HepG2 (cell line): ENCODE results near the gene NTM. TPM values are rescaled to one million over a fixed set of nuclear protein-coding genes. Genes with fewer than 3 reads are reported as not detected.

ENCODE experiments used
- ATAC-seq: fragments of 200-7000 bp; cut with Tn5 transposase; 3 replicates; pipeline ENCODE4 v1.9.1; 2020; ENCODE audit warnings: mild to moderate bottlenecking, moderate library complexity
- BruUV-seq: library from RNA; stranded (reverse); fragments of 400-500 nt; replicated peaks from 2 replicates; lab custom pipeline; 2021; lab: Mats Ljungman, UMichigan
- CTCF ChIA-PET: fragments of 300-600 bp; formaldehyde crosslinking; extraction: SDS; loops from one replicate; lab custom pipeline; 2021; ENCODE audit warnings: low total read pairs, inconsistent platforms, low intra/inter-chr PET ratio; lab: Yijun Ruan, JAX
- POLR2A ChIA-PET: fragments of 350-600 bp; sonication (Branson Sonifier 250); formaldehyde crosslinking; loops from one replicate; lab custom pipeline; 2020; ENCODE audit warnings: antibody characterized with exemption, inconsistent platforms; lab: Yijun Ruan, JAX
- DNase-seq: peaks from one replicate; pipeline ENCODE4 v3.0.0-alpha.2; 2015; ENCODE audit warnings: low spot score
- FAIRE-seq: peaks from 3 replicates; lab custom pipeline; 2011; peaks lifted over from hg19 to GRCh38; lab: Jason Lieb, UNC
- H2AFZ ChIP-seq: one replicate; pipeline ENCODE4 v1.6.1; 2011; ENCODE audit warnings: low read length, inconsistent platforms
- H3K27ac ChIP-seq: fragments of 300-600 bp; 3 replicates; pipeline ENCODE4 v1.8.0; 2011; ENCODE audit warnings: mixed run types, mild to moderate bottlenecking, mixed read lengths, low read length, inconsistent platforms; ENCODE audit not compliant: insufficient read depth; ENCODE audit errors: extremely low read length
- H3K27me3 ChIP-seq, 2 experiments: fragments of 200-600 bp in 1 of 2; 2 replicates in 1 of 2; 3 replicates in 1 of 2; pipeline versions ENCODE4 v1.6.0 to v1.8.0; 2011; ENCODE audit warnings: low read length in 2 of 2, mild to moderate bottlenecking in 2 of 2, moderate library complexity in 2 of 2, inconsistent platforms in 1 of 2; ENCODE audit not compliant: insufficient read depth in 2 of 2, control insufficient read depth in 1 of 2
- H3K36me3 ChIP-seq, 2 experiments: fragments of 200-600 bp in 1 of 2; replicated peaks in 1 of 2; 2 replicates in 1 of 2; 3 replicates in 1 of 2; pipeline versions ENCODE4 v1.5.1 to v1.8.0; 2011; ENCODE audit warnings: low read length in 2 of 2, inconsistent platforms in 1 of 2; ENCODE audit not compliant: insufficient read depth in 2 of 2, control insufficient read depth in 1 of 2
- H3K4me1 ChIP-seq: 2 replicates; pipeline ENCODE4 v1.5.1; 2012; ENCODE audit warnings: low read length, inconsistent platforms; ENCODE audit not compliant: insufficient read depth
- H3K4me2 ChIP-seq: 2 replicates; pipeline ENCODE4 v1.6.0; 2011; ENCODE audit warnings: low read depth, low read length, inconsistent platforms
- H3K4me3 ChIP-seq, 3 experiments: fragments of 200-600 bp in 1 of 3; sonication (generic), shearing (Covaris generic) in 1 of 3; replicated peaks in 1 of 3; 2 replicates each; pipeline ENCODE4 v1.5.1; 2011 to 2016; ENCODE audit warnings: low read length in 3 of 3, inconsistent platforms in 2 of 3, low read depth in 2 of 3, mild to moderate bottlenecking in 2 of 3, control low read depth in 1 of 3, mixed read lengths in 1 of 3; ENCODE audit not compliant: insufficient read depth in 1 of 3
- H3K79me2 ChIP-seq: one replicate; pipeline ENCODE4 v1.6.1; 2011; ENCODE audit warnings: low read length, inconsistent platforms; ENCODE audit not compliant: insufficient read depth
- H3K9ac ChIP-seq: 2 replicates; pipeline ENCODE4 v1.6.0; 2011; ENCODE audit warnings: mild to moderate bottlenecking, low read depth, low read length, inconsistent platforms; ENCODE audit not compliant: insufficient read depth
- H3K9me3 ChIP-seq: 2 replicates; pipeline ENCODE4 v1.5.1; 2012; ENCODE audit warnings: mild to moderate bottlenecking, low read length
- H4K20me1 ChIP-seq: 2 replicates; pipeline ENCODE4 v1.6.0; 2011; ENCODE audit warnings: inconsistent platforms, mild to moderate bottlenecking, low read length, moderate library complexity; ENCODE audit not compliant: insufficient read depth
- ARHGAP35 ChIP-seq: sonication (generic); formaldehyde crosslinking; IDR thresholded peaks from 2 replicates; pipeline ENCODE4 v1.9.0; 2022; ENCODE audit warnings: mild to moderate bottlenecking, inconsistent platforms, moderate library complexity, missing genetic modification reagents, borderline replicate concordance
- CERS6 ChIP-seq: sonication (generic); formaldehyde crosslinking; IDR thresholded peaks from 2 replicates; pipeline ENCODE4 v1.5.0; 2020; ENCODE audit warnings: missing genetic modification reagents
- HDAC1 ChIP-seq: sonication (generic); formaldehyde crosslinking; IDR thresholded peaks from 2 replicates; pipeline ENCODE4 v1.5.1; 2020; ENCODE audit warnings: mild to moderate bottlenecking, missing genetic modification reagents
- KAT2B ChIP-seq: fragments of 150-350 bp; IDR thresholded peaks from 2 replicates; pipeline ENCODE4 v1.6.1; 2014; ENCODE audit warnings: low read depth, low read length, borderline replicate concordance
- NCOA5 ChIP-seq: sonication (generic); formaldehyde crosslinking; IDR thresholded peaks from 2 replicates; pipeline ENCODE4 v1.4.0; 2020; ENCODE audit warnings: missing genetic modification reagents
- SALL2 ChIP-seq: sonication (generic); formaldehyde crosslinking; IDR thresholded peaks from 2 replicates; pipeline ENCODE4 v1.8.1; 2023; ENCODE audit warnings: mild to moderate bottlenecking, missing genetic modification reagents, inconsistent platforms
- SMC3 ChIP-seq: IDR thresholded peaks from 2 replicates; pipeline ENCODE4 v1.6.1; 2011; ENCODE audit warnings: low read length, improper control_type of control experiment
- ZBED4 ChIP-seq: sonication (generic); formaldehyde crosslinking; IDR thresholded peaks from 2 replicates; pipeline ENCODE4 v1.4.0; 2020; ENCODE audit warnings: missing genetic modification reagents, borderline replicate concordance
- ZC3H13 ChIP-seq: sonication (generic); formaldehyde crosslinking; IDR thresholded peaks from 2 replicates; pipeline ENCODE4 v1.8.1; 2023; ENCODE audit warnings: mild to moderate bottlenecking, missing genetic modification reagents, moderate library complexity
- ZNF329 ChIP-seq: sonication (generic); formaldehyde crosslinking; IDR thresholded peaks from 2 replicates; pipeline ENCODE4 v1.9.0; 2021; ENCODE audit warnings: low read depth, mild to moderate bottlenecking, missing genetic modification reagents
- ZNF773 ChIP-seq: sonication (generic); formaldehyde crosslinking; IDR thresholded peaks from 2 replicates; pipeline ENCODE4 v1.4.0; 2020; ENCODE audit warnings: missing genetic modification reagents, borderline replicate concordance
- ZNF780A ChIP-seq: sonication (generic); formaldehyde crosslinking; IDR thresholded peaks from 2 replicates; pipeline ENCODE4 v1.8.0; 2022; ENCODE audit warnings: mild to moderate bottlenecking, missing genetic modification reagents, moderate library complexity
- WGBS: methylation state at CpG from one replicate; pipeline ENCODE4 v1.1.6; 2017; ENCODE audit warnings: low lambda C conversion rate; 5-methylcytosine and 5-hydroxymethylcytosine counted together
- in situ Hi-C: cut with HindIII; loops from 2 replicates; pipeline ENCODE4 v1.10.0; 2017; ENCODE audit warnings: low pct_unique_long_range_greater_than_20kb; ENCODE audit not compliant: extremely low pct_ligation_motif_present
- intact Hi-C: fragments of 100-400 bp; cut with micrococcal nuclease; formaldehyde crosslinking; loops from one replicate; pipeline ENCODE4 v1.10.0; 2022; ENCODE audit not compliant: unreplicated experiment
- polyA plus RNA-seq, 8 experiments: library from polyadenylated mRNA; depleted of rRNA in 3 of 8; stranded (reverse) in 7 of 8; unstranded in 1 of 8; fragments of >200 nt; fragmentation: Illumina TruSeq in 4 of 8; extraction: Trizol in 4 of 8; gene quantifications; 2 replicates each; pipeline versions ENCODE4 v1.2.1 to v1.2.3, GENCODE V29; 2011 to 2016; ENCODE audit warnings: low read depth in 4 of 8, missing spikeins in 1 of 8, mixed read lengths in 1 of 8; ENCODE audit not compliant: insufficient read depth in 1 of 8
- total RNA-seq, 5 experiments: library from RNA; depleted of rRNA; stranded (reverse); fragments of >200 nt; fragmentation: Illumina TruSeq; extraction: Trizol; gene quantifications; 2 replicates each; pipeline ENCODE4 v1.2.3, GENCODE V29; 2016; ENCODE audit warnings: low read depth in 1 of 5

NTM gene
- total and polyA plus RNA-seq, 2 of the 13 experiments (the other 11 are each of a cell fraction or from before 2014, with no cell fraction given), result not detected

GRCh38 chr11:131764649-131765048 lies 394.2 kb downstream of the NTM start (continued):
- TF ChIP-seq ZC3H13 (CRISPR knock-in tag), result no peak
- TF ChIP-seq CERS6, result no peak
- no peak for TF ChIP-seq ZBED4 (CRISPR knock-in tag)
- no peak for TF ChIP-seq NCOA5 (CRISPR knock-in tag)

- Histone ChIP-seq H3K4me3 (no peak overlapping the region), H3K36me3 (no peaks in the 10 kb centered on the region), H3K9me3 (no peaks in the 10 kb centered on the region), H3K4me1 (no peaks in the 10 kb centered on the region), H2AFZ (no peak overlapping the region), H4K20me1 (no peaks in the 10 kb centered on the region), H3K27ac (no peak overlapping the region), H3K4me2 (no peak overlapping the region), H3K79me2 (no peaks in the 10 kb centered on the region), H3K27me3 (peaks cover 0 to 3% of the 10 kb centered on the region in 2 experiments; a peak in 3 of 5 replicates), H3K9ac (no peak overlapping the region)
- ATAC-seq, result no peak
- 4% methylated on average over 7 of the region's 7 CpGs for WGBS
- no peak for FAIRE-seq
- no peak for DNase-seq
- POLR2A ChIA-PET, result no interaction called here
- in situ Hi-C loops, result no loop called here
- CTCF ChIA-PET, result no interaction called here
- no TSS peak for BruUV-seq
- intact Hi-C loops, result no loop called here
- TF ChIP-seq SALL2, result no peak
- no peak for TF ChIP-seq ZNF780A (CRISPR knock-in tag)
- no peak for TF ChIP-seq SMC3
- TF ChIP-seq HDAC1 (CRISPR knock-in tag), result no peak
- TF ChIP-seq ARHGAP35 (CRISPR knock-in tag), result no peak
- TF ChIP-seq ZNF329 (CRISPR knock-in tag), result no peak
- TF ChIP-seq KAT2B, result no peak
- no peak for TF ChIP-seq ZNF773 (CRISPR knock-in tag)
Observed at GRCh38 chr11:131766637-131767036, 396.2 kb downstream of the NTM start.
